Measurements from ENCODE around the gene SPEF1.

Gene SPEF1

GRCh38 chr20:3729378-3729777 is 51.9 kb downstream of the SPEF1 start:
- Histone ChIP-seq H3K4me3 (ENCODE audit: low read length) (no peak overlapping the region), H3K36me3 (ENCODE audit: insufficient read depth, low read length) (no peaks in the 10 kb centered on the region), H3K27me3 (ENCODE audit: insufficient read depth, low read length) (peaks cover 16% of the 10 kb centered on the region), H2AFZ (ENCODE audit: low read depth, low read length) (no peak overlapping the region), H3K9me3 (ENCODE audit: low read length) (no peaks in the 10 kb centered on the region), H3K4me1 (ENCODE audit: insufficient read depth, low read length) (peaks cover 4% of the 10 kb centered on the region)

GRCh38 chr20:3728876-3729275 is 52.4 kb downstream of the SPEF1 start:
- Histone ChIP-seq H3K27me3 (ENCODE audit: insufficient read depth, low read length) (peaks cover 16% of the 10 kb centered on the region), H2AFZ (ENCODE audit: low read depth, low read length) (no peak overlapping the region), H3K9me3 (ENCODE audit: low read length) (no peaks in the 10 kb centered on the region), H3K4me3 (ENCODE audit: low read length) (no peak overlapping the region), H3K36me3 (ENCODE audit: insufficient read depth, low read length) (no peaks in the 10 kb centered on the region), H3K4me1 (ENCODE audit: insufficient read depth, low read length) (peaks cover 4% of the 10 kb centered on the region)

DNA sequence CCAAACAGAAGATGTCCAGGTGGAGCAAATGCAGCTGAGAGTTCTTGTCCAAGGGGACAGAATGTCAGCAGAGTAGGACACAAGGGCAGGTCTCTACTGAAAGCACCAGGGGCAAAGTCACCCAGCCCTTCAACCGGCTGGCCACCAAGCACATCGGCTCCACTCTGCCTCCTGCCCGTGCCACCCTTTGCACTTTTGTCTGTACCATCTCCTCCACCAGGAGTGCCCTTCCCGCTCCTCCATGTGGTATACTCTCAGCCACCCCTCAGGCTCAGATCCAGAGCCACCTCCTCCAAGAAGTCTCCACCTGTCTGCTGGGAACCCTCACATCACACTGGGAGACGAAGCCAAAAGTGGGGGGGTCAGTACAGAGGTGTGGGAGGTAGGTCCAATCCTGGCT is 52.9 kb downstream of the SPEF1 start:
- Histone ChIP-seq H3K36me3 (ENCODE audit: insufficient read depth, low read length) (no peaks in the 10 kb centered on the region), H3K27me3 (ENCODE audit: insufficient read depth, low read length) (peaks cover 14% of the 10 kb centered on the region), H2AFZ (ENCODE audit: low read depth, low read length) (no peak overlapping the region), H3K4me3 (ENCODE audit: low read length) (no peak overlapping the region), H3K4me1 (ENCODE audit: insufficient read depth, low read length) (peaks cover 4% of the 10 kb centered on the region), H3K9me3 (ENCODE audit: low read length) (no peaks in the 10 kb centered on the region)

Data from neuron (in vitro differentiated cells).